Measurements from ENCODE around the gene SNRPN. TPM values are rescaled to one million over a fixed set of nuclear protein-coding genes. Genes with fewer than 3 reads are reported as not detected.

SNRPN gene
- total RNA-seq, 1 experiment from 2014 or later = 900 TPM

GRCh38 chr15:24943361-24943760 is 11.4 kb upstream of the SNRPN start:
- H3K4me1 Mint-ChIP-seq = peaks cover 3 to 6% of the 10 kb centered on the region in 2 experiments; a peak in 2 of 4 replicates
- peaks cover 0 to 16% (median 2%) of the 10 kb centered on the region in 3 experiments; a peak in 6 of 7 replicates for H3K36me3 Mint-ChIP-seq (ENCODE audit: insufficient read depth in 1 of 3, low read depth in 3 of 3)
- no peak overlapping the region for H3K4me3 Mint-ChIP-seq
- H2AFZ ChIP-seq (ENCODE audit: low read length) = no peak overlapping the region
- no peak overlapping the region for H4K8ac ChIP-seq (replicated peaks; ENCODE audit: insufficient read length, low read depth, low read length)
- no peak overlapping the region for H3K4me2 ChIP-seq (ENCODE audit: insufficient read depth, insufficient read length, low read length)
- H4K20me1 ChIP-seq (ENCODE audit: control insufficient read depth, insufficient read depth, insufficient read length) = no peaks in the 10 kb centered on the region
- no CpG with 5 or more reads among the region's 1 CpG for WGBS (ENCODE audit: extremely low coverage, insufficient read length, low lambda C conversion rate)
- H3K14ac ChIP-seq (ENCODE audit: insufficient read depth, low read length) = no peak overlapping the region
- no peak overlapping the region for H2AK5ac ChIP-seq (ENCODE audit: insufficient read length, low read length)
- H3K9ac ChIP-seq (ENCODE audit: extremely low read depth, insufficient read length, low read length) = no peak overlapping the region
- no peak overlapping the region for H3K4ac ChIP-seq (ENCODE audit: low read depth, low read length)
- H3K79me1 ChIP-seq (ENCODE audit: insufficient read depth, low read depth, low read length, poor library complexity, severe bottlenecking) = no peaks in the 10 kb centered on the region
- no peak overlapping the region for H3K18ac ChIP-seq (ENCODE audit: insufficient read length, low read depth, low read length)
- TF ChIP-seq, protein P1, sequence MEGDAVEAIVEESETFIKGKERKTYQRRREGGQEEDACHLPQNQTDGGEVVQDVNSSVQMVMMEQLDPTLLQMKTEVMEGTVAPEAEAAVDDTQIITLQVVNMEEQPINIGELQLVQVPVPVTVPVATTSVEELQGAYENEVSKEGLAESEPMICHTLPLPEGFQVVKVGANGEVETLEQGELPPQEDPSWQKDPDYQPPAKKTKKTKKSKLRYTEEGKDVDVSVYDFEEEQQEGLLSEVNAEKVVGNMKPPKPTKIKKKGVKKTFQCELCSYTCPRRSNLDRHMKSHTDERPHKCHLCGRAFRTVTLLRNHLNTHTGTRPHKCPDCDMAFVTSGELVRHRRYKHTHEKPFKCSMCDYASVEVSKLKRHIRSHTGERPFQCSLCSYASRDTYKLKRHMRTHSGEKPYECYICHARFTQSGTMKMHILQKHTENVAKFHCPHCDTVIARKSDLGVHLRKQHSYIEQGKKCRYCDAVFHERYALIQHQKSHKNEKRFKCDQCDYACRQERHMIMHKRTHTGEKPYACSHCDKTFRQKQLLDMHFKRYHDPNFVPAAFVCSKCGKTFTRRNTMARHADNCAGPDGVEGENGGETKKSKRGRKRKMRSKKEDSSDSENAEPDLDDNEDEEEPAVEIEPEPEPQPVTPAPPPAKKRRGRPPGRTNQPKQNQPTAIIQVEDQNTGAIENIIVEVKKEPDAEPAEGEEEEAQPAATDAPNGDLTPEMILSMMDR (conservative IDR thresholded peaks at IDR 0.05) = no peak
- H3K79me2 ChIP-seq (ENCODE audit: insufficient read depth, low read length) = no peaks in the 10 kb centered on the region
- H3K27me3 Mint-ChIP-seq (ENCODE audit: low read depth) = no peaks in the 10 kb centered on the region
- no peaks in the 10 kb centered on the region for H3K27me3 ChIP-seq (ENCODE audit: insufficient read depth, low read length)
- H3T11ph ChIP-seq (ENCODE audit: low read length) = no peak overlapping the region
- peaks cover 56 to 57% of the 10 kb centered on the region in 2 experiments for H3K9me3 Mint-ChIP-seq
- peaks cover 10% of the 10 kb centered on the region for H3K9me3 ChIP-seq (ENCODE audit: control insufficient read depth, low read depth, low read length)
- no peak overlapping the region; a peak in 1 of 7 replicates for H3K27ac Mint-ChIP-seq
- H2BK120ac ChIP-seq (ENCODE audit: low read depth, low read length, poor library complexity, severe bottlenecking) = no peak overlapping the region
- no peak overlapping the region for H3K56ac ChIP-seq (ENCODE audit: insufficient read length, low read depth, low read length)
- no peaks in the 10 kb centered on the region; the same call in 1 of the 2 replicates for H3K4me1 ChIP-seq (ENCODE audit: insufficient read depth, low read length)
- H2BK20ac ChIP-seq (ENCODE audit: low read depth, low read length, poor library complexity, severe bottlenecking) = no peak overlapping the region
- H2BK12ac ChIP-seq (ENCODE audit: insufficient read length, low read depth, low read length) = no peak overlapping the region
- DNase-seq = no peak
- no peak overlapping the region for H3K23ac ChIP-seq (ENCODE audit: insufficient read length, low read depth, low read length)
- no peak overlapping the region for H2BK15ac ChIP-seq (ENCODE audit: low read depth, low read length)
- no peaks in the 10 kb centered on the region for H3K23me2 ChIP-seq (ENCODE audit: insufficient read length, low read depth, low read length, poor library complexity, severe bottlenecking)
- H4K91ac ChIP-seq (ENCODE audit: insufficient read length, low read depth, low read length) = no peak overlapping the region
- H2BK5ac ChIP-seq (ENCODE audit: insufficient read length, low read length) = no peak overlapping the region
- H4K5ac ChIP-seq (ENCODE audit: insufficient read length, low read depth, low read length) = no peak overlapping the region
- H3K27ac ChIP-seq (ENCODE audit: insufficient read length, low read depth, low read length) = no peak overlapping the region

Data from H9 (cell line).